ENCODE results near the gene RPL7A. TPM values are rescaled to one million over a fixed set of nuclear protein-coding genes. Genes with fewer than 3 reads are reported as not detected.

RPL7A gene
- total RNA-seq, 2 donors from 2014 or later = 2,529 to 2,856 TPM

GRCh38 chr9:133394687-133395271 is 46.8 kb downstream of the RPL7A start:
- no peaks in the 10 kb centered on the region for H3K36me3 Mint-ChIP-seq (ENCODE audit: insufficient read depth in 2 of 2)
- peak; percentile 5 to 22 for ATAC-seq (replicated peaks in 1 of 2)
- H3K4me3 Mint-ChIP-seq = no peak overlapping the region
- no peak overlapping the region for H3K27ac Mint-ChIP-seq
- DNase-seq = no peak
- peaks cover 0 to 2% of the 10 kb centered on the region in 2 donors for H3K9me3 Mint-ChIP-seq
- H3K4me1 Mint-ChIP-seq (ENCODE audit: low read depth) = peaks cover 5% of the 10 kb centered on the region
- peaks cover 2% of the 10 kb centered on the region for H3K27me3 Mint-ChIP-seq (ENCODE audit: low read depth)

DNA sequence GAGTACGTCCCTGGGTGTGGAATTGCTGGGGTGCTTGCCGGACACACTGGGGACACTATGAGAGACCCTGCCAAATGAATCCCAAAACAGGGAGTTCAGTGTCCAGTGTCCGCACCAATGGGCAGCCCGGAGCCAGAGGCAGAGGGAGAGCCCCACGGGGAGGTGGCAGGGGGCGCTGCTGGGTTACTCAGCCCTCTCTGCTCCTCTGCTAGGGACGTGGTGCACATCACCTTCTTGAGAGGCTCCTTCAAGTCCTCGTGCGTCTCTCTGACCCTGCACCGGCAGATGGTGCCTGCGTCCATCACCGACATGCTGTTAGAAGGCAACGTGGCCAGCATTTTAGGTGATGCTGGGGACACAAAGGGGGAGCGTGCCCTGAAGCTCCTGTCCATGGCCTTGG is 48.9 kb downstream of the RPL7A start:
- H3K27me3 Mint-ChIP-seq (ENCODE audit: low read depth) = no peaks in the 10 kb centered on the region
- H3K9me3 Mint-ChIP-seq = peaks cover 0 to 2% of the 10 kb centered on the region in 2 donors
- peak in 1 of 2 donors; percentile 38 for ATAC-seq (replicated peaks in 1 of 2)
- H3K27ac Mint-ChIP-seq = no peak overlapping the region
- H3K4me1 Mint-ChIP-seq (ENCODE audit: low read depth) = peaks cover 5% of the 10 kb centered on the region
- no peak overlapping the region for H3K4me3 Mint-ChIP-seq
- DNase-seq = peak in 1 of 2 donors; percentile 18
- H3K36me3 Mint-ChIP-seq (ENCODE audit: insufficient read depth in 2 of 2) = no peaks in the 10 kb centered on the region

GRCh38 chr9:133397370-133397769 is 49.4 kb downstream of the RPL7A start:
- H3K4me1 Mint-ChIP-seq (ENCODE audit: low read depth) = peaks cover 5% of the 10 kb centered on the region
- peaks cover 0 to under 1% of the 10 kb centered on the region in 2 donors for H3K9me3 Mint-ChIP-seq
- H3K36me3 Mint-ChIP-seq (ENCODE audit: insufficient read depth in 2 of 2) = no peaks in the 10 kb centered on the region
- DNase-seq (no peak), ATAC-seq (replicated peaks in 1 of 2) (no peak)
- H3K27me3 Mint-ChIP-seq (ENCODE audit: low read depth) = no peaks in the 10 kb centered on the region
- no peak overlapping the region for H3K4me3 Mint-ChIP-seq
- H3K27ac Mint-ChIP-seq = no peak overlapping the region

GRCh38 chr9:133397895-133398294 is 49.9 kb downstream of the RPL7A start:
- DNase-seq (no peak), ATAC-seq (replicated peaks in 1 of 2) (no peak)
- Mint-ChIP-seq H3K4me1 (ENCODE audit: low read depth) (peaks cover 5% of the 10 kb centered on the region), H3K9me3 (no peaks in the 10 kb centered on the region), H3K27me3 (ENCODE audit: low read depth) (no peaks in the 10 kb centered on the region), H3K36me3 (ENCODE audit: insufficient read depth in 2 of 2) (no peaks in the 10 kb centered on the region), H3K4me3 (no peak overlapping the region), H3K27ac (no peak overlapping the region)

DNA sequence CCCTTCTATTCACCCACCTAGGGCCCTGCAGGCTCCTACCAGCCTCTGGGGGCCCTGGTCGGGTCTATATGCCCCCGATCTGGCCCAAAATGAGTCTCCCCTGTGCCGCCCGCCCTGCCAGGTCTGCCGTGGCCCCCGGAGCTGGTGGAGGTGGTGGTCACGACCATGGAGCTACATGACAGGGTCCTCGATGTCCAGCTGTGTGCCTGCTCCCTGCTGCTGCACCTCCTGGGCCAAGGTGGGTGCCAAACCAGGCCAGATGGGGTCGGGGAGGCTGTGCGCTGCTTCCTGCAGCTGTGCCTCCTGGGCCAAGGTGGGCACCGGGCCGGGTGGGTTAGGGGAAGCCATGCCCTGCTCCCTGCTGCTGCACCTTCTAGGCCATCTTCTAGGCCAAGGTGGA is 52.3 kb downstream of the RPL7A start:
- Mint-ChIP-seq H3K27ac (no peak overlapping the region), H3K27me3 (ENCODE audit: low read depth) (no peaks in the 10 kb centered on the region), H3K36me3 (ENCODE audit: insufficient read depth in 2 of 2) (peaks cover 0 to under 1% of the 10 kb centered on the region in 2 donors), H3K4me1 (ENCODE audit: low read depth) (peaks cover 5% of the 10 kb centered on the region), H3K9me3 (no peaks in the 10 kb centered on the region), H3K4me3 (no peak overlapping the region)
- DNase-seq (no peak), ATAC-seq (replicated peaks in 1 of 2) (no peak)

Other genes with a start within 250 kb of the RPL7A start
- 10 to 100 TPM; 50.7 to 78.2 TPM for gene RALGDS, start 227.0 kb upstream of the RPL7A start, total RNA-seq
- gene GBGT1, start 184.3 kb upstream of the RPL7A start, total RNA-seq = 1 to 10 TPM in 1 of 2 donors, under 1 TPM in 1; 0.86 to 2.0 TPM
- not detected for gene OBP2B, start 139.0 kb upstream of the RPL7A start, total RNA-seq
- not detected for gene ABO, start 73.0 kb upstream of the RPL7A start, total RNA-seq
- gene SURF6, start 12.0 kb upstream of the RPL7A start, total RNA-seq = 10 to 100 TPM; 13.7 to 14.0 TPM
- gene MED22, start 87 bp upstream of the RPL7A start, total RNA-seq = 10 to 100 TPM; 27.4 to 31.5 TPM
- gene SURF1, start 8.3 kb downstream of the RPL7A start, total RNA-seq = 10 to 100 TPM; 32.7 to 33.4 TPM
- gene SURF2, start 8.3 kb downstream of the RPL7A start, total RNA-seq = 10 to 100 TPM; 14.7 to 19.9 TPM
- gene SURF4, start 27.8 kb downstream of the RPL7A start, total RNA-seq = 100 to 1,000 TPM; 426 to 494 TPM
- gene STKLD1, start 28.1 kb downstream of the RPL7A start, total RNA-seq = 1 to 10 TPM in 1 of 2 donors, under 1 TPM in 1; 0.88 to 1.3 TPM
- 10 to 100 TPM; 22.9 to 25.0 TPM for gene REXO4, start 69.8 kb downstream of the RPL7A start, total RNA-seq
- gene ADAMTS13, start 74.1 kb downstream of the RPL7A start, total RNA-seq = 1 to 10 TPM; 3.9 to 4.7 TPM
- 1 to 10 TPM; 1.3 to 2.8 TPM for gene CACFD1, start 111.8 kb downstream of the RPL7A start, total RNA-seq
- 1 to 10 TPM; 2.0 to 2.6 TPM for gene SLC2A6, start 130.9 kb downstream of the RPL7A start, total RNA-seq
- not detected for gene MYMK, start 176.7 kb downstream of the RPL7A start, total RNA-seq
- under 1 TPM; 0.07 to 0.17 TPM for gene ADAMTSL2, start 186.5 kb downstream of the RPL7A start, total RNA-seq